UCSD-AML1 (cell line): ENCODE results near the gene MX1.

Source experiments
- DNase-seq: peaks from one replicate; lab custom pipeline; 2025; ENCODE audit not compliant: unreplicated experiment; lab: John Stamatoyannopoulos, UW

MX1 gene

DNA sequence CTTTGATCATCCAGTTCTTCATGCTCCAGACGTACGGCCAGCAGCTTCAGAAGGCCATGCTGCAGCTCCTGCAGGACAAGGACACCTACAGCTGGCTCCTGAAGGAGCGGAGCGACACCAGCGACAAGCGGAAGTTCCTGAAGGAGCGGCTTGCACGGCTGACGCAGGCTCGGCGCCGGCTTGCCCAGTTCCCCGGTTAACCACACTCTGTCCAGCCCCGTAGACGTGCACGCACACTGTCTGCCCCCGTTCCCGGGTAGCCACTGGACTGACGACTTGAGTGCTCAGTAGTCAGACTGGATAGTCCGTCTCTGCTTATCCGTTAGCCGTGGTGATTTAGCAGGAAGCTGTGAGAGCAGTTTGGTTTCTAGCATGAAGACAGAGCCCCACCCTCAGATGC lies 32.5 kb downstream of the MX1 start:
- DNase-seq: no peak

DNA sequence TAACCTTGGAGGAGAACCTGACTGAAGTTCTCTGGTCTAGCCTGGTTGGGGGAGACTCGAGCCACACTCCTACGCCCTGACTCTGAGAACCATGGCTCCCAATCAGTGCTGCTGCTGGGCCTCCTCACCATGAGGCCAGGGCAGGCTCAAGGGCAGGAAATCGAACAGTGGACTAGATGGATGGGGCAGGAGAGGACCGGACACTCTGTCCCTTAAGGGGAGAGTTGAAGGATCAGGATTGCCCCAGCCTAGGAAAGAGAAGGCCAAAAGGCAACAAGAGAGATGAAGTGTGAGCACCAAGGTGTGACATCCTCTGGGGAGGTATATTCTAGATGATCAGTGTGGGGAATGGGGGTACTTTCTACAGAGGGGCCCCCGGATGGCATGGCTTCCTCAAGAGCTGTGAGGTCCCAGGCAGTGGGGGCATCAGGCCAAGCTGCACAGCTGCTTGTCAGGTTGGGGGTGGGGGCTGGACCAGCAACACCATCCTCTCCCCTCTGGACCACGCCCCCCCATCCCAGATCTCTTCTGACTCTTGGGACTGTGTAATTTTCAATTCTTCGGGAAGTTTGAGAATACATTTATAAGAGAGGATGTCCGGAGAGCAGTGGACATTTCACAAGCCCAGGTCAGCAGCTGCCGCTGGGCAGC lies 34.0 kb downstream of the MX1 start:
- peak; percentile 47 for DNase-seq

DNA sequence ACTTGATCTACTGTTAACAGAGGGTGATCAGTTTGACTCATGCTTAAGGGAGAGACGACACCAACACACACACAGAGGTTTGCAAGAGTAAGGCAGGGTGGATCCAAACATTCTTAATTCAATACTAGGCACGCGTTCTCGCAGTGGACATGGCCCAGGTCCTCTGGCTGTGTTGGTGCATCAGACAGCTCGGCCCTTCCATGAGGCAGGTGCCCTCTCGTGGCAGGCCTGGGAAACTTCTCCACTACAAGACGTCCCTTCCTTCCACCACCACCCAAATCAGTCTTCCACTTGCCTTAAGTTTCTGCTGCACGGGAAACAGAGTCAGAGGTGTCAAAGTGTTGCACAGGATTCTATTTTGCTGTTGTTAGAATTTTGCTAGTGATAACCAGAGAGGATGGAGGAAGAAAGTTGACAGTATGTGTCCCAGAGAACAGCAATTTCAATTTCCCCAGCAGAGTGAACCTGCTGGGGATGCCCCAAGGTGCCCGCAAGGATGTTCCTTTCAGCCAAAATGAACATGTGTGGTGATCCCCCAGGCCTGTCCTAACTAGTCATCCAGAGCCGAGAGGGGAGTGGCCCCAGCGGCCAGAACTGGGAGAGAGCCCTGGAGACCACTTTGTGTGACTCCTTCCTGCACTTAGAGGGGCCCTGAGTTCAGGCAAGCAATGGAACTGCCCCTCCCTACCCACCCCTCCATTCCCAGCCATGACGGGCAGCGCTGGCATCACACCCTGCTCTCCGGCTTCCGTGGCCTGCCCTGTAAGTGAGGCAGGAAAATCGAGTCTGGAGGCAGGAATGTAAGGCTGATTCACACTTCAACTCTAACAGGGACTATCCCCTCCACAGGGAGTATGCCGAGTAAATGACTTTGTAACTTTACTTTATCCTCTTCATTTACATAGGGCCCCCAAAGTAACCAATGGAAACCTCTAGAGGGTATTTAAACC lies 34.8 kb downstream of the MX1 start:
- peak; percentile 62 for DNase-seq

DNA sequence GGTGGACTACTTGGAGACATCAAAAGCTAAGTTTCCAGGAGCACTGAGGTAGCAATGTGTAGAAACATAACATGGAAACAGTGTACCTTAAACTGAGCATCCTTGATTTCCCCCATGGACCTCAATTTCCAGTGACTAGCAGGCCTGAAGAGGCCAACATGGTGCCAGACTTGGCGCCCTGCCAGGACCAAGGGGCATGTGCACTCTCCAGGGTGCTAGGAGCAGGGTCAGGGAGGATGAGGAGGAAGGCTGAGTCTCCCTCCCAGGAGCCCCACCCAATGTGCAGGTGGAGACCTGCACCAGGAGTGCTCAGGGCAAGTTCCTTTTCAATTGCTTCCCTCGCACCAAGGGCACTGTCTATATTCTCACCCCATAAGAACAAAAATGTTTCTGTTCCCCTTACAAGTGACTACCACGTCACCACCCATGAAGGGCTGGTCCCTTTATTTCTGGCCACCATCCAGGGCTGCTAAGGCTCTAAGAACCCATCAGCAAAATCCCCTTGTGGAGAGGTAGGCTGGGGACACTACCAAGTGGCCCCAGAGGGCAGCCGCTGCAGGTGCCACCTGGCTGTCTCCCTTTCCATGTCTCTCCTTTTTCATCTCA lies 39.2 kb downstream of the MX1 start:
- DNase-seq: no peak

DNA sequence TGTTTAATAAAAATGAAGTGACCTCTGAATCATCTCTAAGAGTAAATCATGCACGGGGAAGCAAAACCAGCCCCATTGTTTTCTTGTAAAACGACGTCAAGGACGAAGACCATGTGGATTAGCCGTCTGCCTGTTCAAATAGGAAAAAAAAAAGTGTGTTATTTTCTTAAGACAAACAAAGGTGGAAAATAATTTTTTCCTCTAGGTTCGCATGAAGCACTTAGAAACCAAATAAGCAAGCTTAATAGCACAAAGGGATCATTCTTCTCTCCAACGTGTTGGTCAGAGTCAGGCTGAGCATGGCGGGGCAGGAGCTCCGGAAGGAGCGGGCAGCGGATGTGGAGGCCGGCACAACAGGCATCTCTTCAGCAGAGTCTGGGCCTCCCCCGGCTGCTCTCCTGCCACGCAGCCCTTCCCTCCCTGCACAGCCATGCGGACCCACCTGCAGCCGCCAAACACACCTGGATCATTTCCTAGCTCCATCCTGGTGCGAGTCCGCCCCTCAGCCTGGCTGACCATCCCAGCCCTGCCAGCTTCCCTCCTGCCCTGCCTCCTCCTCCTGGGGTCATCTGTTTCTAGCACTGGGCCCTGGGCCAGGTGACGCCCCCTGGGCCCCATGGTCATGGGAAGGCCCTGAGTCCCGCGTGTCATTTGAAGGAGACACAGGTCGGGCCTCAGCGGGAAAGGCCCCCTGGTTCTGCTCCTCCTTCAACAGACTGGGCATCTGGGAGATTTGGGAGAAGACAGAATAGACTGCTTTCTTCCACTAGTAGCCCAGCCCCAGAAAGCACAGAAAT lies 40.2 kb downstream of the MX1 start:
- DNase-seq: no peak

DNA sequence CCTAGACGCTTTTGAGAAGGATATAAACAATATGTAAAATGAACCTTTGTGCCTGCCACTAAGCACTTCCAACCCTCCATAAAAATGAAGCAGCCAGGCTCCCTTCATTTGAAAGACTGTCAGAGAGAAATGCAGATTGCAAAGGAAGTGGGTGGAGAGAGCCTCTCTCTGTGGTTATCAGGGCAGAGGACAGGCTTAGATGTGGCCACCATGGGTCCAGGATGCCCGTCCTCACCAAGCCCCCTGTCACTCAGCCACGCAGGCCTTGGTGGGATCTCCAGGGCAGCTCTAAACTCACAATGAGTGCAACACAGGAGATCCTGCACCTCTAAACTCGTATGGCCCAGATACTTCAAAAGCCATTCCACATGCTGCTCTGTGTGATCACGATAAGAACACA lies 44.0 kb downstream of the MX1 start:
- DNase-seq: no peak

DNA sequence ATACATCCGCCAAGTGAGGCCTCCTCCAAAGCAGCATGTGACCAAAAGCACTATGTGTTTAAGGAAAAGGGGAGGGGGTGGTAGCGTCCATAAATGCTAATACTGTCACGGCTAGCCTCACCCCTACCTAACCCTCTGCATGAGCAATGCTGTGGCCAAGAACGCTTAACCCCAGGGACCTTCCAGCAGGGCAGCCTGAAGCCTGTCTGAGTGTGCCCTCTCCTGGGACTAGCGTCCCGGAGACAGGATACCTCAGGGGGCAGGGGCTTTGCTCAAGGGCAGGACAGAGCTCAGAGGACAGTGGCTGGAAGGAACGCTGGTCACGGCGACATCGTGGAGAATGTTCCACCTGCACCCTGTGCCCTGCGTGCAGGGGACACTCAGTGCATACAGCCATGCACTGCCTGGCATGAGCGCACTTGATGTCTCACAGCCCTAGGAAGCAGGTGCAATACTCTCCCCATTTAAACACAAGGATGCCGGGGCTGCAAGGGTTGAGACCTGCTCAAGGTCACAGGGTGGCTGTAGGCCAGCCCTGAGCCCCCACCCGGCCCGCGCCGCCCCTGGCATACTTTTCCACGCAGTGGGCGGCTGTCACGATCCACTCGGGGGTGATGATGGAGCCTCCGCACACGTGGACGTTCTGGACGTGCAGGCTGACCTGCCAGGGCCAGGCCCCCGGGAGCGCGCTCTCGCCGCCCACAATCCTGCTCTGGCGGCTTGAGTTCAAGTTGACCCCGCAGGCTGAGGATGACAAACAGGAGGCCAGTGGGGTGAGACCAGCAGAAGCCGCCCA lies 46.9 kb downstream of the MX1 start:
- DNase-seq: no peak

DNA sequence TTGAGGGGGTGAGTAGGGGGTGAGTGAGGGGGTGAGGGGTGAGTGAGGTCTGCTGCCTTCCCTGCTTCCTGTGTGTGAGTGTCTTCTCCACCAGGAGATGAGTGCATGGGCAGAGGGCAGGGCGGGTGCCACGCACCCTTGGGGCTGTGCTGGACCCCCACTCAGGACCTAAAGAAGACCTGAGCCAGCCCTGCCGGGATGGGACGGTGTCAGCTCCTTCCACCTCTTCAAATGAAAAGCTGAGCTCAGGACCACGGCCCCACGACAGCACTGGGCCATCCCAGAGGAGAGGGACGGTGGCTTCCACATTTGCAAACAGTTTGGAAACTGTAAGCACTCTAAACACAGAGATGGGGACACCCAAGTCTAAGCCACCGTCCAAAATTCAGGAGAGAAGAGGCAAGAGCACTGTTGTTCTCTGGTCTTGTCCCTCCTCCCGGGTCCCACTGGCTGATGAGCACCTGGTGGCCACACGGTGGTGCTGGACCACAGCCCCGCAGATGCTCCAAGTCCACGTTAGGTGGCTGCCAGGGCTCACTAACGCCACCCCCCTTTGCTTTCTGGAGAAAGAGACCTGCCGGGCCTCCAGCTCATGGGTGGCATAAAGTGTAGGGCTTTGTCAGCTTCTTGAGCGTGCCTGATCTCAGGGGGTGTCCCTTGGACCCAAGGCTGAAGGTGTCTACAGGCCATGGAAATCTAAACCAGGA lies 49.8 kb downstream of the MX1 start:
- no peak for DNase-seq

DNA sequence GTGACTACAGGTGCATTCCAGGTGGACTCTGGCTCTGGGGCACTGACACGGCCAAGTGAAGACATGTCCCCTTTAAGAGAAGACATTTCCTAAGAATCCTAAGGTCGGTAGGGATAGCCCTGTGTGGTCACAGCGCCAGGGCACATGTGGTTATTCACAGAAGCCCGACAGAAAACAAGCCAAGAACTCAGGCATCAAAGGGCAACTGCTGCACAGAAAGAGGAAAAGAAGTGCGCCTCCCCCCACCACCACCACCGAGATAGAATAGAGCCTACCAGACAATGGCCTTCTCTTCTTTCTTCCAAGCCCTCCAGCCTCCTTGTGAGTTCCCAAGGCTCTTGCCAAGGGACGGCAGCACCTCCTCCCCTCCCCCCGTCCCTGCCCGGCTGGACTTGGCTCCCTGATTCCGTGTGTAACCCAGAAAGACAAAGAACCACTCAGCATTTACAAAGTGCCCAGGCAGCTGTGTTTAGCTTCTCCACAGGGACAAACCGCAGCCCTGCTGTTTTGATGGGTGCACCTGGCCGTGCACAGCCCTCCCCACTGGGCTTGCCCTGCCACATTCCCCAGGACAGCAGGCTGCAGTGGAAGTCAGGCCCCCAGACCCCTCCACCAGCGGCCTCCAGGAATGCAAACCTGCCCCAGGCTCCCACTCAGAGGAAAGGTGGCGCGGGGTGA lies 51.7 kb downstream of the MX1 start:
- no peak for DNase-seq

DNA sequence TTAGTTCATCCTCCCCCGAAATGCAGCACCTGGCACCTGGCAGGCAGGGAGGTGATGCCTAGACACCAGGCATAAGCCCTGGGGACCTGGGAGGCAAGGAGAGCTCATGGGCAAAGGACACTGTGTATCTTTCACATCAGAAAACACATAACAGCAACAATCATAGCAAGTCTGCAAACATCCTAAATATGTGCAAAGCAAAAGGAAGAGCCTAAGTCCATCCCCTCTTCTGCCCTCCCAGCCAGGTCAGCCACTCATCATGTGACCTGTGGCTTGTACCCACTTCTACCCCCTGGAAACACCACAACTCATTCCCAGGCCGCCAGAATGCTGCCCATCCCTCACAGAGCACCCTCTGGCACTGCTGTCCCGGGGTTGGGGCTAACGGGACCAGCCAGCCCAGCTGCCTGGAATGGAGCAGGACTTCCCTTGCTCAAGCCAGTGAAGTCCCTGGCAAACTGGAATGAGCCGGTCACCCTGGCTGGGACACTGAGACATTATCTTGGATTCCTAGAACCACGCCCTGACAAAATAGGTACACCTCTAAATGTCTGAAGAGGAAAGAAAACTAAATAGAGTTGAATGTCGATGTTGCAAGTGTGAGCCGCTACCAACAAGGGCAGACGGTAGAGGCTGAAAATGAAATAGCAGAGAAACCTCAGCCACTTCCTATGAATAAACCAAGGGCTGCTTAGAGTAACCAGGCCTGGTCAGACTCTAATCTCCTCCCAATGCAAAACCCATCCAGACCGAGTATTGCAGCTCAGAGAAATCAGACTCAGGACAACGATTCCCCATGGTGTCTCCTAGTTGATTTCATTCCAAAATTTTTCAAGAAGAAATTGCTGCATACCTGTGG lies 52.5 kb downstream of the MX1 start:
- no peak for DNase-seq

DNA sequence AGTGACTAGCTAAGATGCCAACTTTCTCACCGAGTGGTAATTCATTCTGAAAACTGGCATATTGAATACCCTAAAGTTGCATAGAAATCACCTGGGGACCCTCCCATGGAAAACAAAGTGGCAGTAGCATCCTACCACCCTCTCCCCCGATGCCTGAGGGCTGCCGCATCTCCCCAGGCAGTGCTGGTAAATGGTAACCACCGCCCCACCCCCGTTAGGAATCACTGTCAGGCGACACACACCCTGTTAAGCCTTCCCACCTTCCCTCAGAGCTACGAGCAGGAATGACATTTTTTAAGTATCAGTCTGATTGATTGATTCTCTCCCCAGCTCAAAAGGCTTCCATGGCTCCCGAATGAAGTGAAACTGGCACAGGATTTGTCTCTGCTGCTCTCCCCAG lies 53.6 kb downstream of the MX1 start:
- no peak for DNase-seq

DNA sequence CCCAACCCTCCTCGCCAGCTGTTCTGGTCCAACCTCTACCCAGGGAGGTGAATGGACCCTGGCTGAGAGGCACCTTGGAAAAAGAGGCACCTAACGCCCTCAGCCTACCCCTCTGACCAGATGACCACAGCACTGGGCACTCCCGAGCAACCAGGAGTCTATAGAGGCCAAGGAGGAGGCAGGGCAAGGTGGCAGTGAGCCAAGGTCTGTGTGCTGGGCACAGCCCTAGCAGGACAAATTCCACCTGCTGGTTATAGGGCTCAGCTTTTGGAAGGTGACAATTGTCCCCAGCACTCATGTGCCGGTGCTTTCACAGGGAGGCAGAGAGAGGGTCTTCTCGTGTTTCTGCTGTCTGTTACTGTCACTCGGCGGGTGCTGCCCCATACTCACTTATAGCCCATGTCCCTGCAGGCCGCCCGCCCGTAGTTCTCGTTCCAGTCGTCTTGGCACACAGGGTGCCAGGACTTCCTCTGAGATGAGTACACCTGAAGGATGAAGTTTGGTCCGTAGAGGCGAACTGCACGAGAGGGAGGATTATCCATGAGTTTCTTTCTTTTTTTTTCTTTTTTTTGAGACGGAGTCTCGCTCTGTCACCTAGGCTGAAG lies 54.1 kb downstream of the MX1 start:
- DNase-seq: no peak

DNA sequence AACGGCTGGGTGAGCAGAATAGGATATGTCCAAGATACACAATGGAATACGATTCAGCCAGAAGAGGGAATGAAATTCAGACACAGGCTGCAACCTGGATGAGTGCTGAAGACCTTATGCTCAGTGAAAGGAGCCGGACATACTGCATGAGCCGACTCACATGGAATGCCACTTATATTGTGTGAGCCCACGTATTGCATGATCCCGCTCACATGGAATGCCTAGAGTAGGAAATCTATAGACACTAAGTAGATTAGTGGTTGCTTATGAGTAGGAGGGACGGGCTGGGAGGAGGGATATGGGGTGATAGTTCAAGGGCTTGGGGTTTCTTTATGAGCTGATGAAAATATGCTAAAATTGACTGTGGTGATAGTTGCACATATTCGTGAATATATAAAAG lies 55.2 kb downstream of the MX1 start:
- no peak for DNase-seq

DNA sequence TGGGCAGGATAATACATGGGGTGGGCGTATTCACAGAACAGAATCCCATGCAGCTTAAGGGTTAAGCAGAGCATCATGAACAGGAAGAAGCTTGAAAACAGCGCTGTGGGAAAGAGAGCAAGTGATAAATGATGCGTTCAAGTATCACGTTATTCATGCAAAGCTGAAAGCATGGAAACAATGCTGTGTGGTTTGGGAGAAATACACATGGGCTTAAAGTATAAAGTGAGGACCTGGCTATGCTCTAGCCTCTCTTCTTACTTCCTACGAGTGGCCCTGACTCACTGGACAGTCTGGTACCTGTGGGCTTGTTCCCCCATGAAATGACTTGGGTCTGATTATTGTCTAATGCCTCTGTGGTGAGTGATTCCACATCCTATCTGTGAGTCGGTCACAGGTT lies 56.3 kb downstream of the MX1 start:
- DNase-seq: no peak

DNA sequence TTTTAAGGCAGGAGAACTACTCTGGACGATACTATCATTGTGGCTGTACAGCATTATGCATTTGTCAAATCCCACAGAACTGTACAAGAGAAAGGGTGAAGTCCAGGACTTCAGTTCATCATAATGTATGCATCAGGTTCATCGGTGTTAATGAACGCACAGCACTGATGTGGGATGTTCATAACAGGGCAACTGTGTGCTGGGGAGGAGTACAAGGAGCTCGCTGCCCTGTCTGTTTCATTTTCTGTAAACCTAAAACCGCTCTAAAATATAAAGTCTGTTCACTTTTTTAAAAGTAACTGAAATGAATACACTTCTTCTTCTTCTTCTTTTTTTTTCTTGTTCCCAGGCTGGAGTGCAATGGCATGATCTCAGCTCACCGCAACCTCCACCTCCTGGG lies 56.9 kb downstream of the MX1 start:
- DNase-seq: no peak

DNA sequence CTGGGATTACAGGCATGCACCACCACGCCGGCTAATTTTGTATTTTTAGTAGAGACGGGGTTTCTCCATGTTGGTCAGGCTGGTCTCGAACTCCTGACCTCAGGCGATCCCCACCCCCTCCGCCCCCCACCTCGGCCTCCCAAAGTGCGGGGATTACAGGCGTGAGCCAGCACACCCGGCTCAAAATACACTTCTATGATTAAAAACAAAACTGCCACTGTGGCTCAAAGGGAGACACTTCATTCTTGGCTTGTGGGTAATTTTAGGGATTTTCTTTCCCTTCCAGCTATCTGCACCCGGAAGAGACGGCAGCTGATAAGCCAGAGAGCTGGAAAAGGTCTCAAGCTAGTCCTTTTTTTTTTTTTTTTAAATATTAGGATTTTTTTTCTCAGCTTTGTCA lies 57.4 kb downstream of the MX1 start:
- DNase-seq: no peak

DNA sequence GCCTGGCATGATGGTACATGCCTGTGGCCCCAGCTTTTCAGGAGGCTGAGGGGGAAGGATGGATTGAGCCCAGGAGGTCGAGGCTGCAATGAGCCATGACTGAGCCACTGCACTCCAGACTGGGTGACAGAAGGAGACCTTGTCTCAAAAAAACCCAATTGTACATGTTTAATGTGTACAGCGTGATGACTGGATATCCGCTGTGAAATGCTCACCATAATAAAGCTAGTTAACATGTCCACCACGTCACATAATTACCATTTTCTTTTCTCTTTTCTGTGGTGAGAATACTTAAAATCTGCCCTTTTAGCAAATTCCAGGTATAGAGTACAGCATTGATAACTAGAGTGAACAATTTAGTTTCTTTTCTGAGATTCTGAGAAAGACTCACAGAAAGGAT lies 57.9 kb downstream of the MX1 start:
- no peak for DNase-seq

DNA sequence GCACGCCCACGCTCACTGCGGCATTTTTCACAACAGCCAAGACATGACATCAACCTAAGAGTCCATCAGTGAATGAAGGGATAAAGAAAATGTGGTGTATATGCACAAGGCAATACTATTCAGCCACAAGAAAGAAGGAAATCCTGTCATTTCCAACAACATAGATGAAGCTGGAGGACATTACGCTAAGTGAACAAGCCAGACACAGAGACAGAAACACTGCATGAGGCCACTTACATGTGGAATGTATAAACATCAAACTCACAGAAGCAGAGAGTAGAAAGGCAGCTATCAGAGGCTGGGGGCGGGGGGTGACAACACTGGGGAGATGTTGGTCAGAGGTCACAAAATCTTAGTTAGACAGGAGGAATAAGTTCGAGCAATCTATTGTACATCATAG lies 61.0 kb downstream of the MX1 start:
- no peak for DNase-seq
